Ascending aorta (tissue), 2 donors: ENCODE measurements around the gene TNFAIP3. TPM values are rescaled to one million over a fixed set of nuclear protein-coding genes. Genes with fewer than 3 reads are reported as not detected.

ENCODE experiments used
- DNase-seq, 2 donors: peaks; one replicate each; pipeline ENCODE4 v3.0.0-alpha.2; 2019; ENCODE audit warnings: low spot score in 2 of 2
- H3K27ac ChIP-seq, 2 donors: fragments of 200-600 bp; sonication (generic); one replicate each; pipeline ENCODE4 v1.5.1; 2016 to 2017; ENCODE audit warnings: mild to moderate bottlenecking in 1 of 2
- H3K27me3 ChIP-seq: fragments of 200-600 bp; sonication (generic); one replicate; pipeline ENCODE4 v1.5.1; 2017
- H3K36me3 ChIP-seq, 2 donors: fragments of 200-600 bp; sonication (generic); one replicate each; pipeline ENCODE4 v1.5.1; 2016
- H3K4me1 ChIP-seq, 2 donors: fragments of 200-600 bp; sonication (generic); one replicate each; pipeline ENCODE4 v1.5.1; 2016 to 2017; ENCODE audit warnings: mild to moderate bottlenecking in 1 of 2
- H3K4me3 ChIP-seq, 2 donors: fragments of 200-600 bp; sonication (generic); one replicate each; pipeline ENCODE4 v1.5.1; 2016 to 2017; ENCODE audit warnings: mild to moderate bottlenecking in 1 of 2
- H3K9me3 ChIP-seq, 2 donors: fragments of 200-600 bp; sonication (generic); one replicate each; pipeline ENCODE4 v1.5.1; 2016
- CTCF ChIP-seq, 3 experiments: fragments of 200-600 bp in 2 of 3; fragments of 450-650 bp in 1 of 3; sonication (generic) in 2 of 3; IDR thresholded peaks; one replicate each; pipeline ENCODE4 v1.5.1; 2016 to 2019; ENCODE audit warnings: antibody characterized with exemption in 3 of 3, mild to moderate bottlenecking in 1 of 3, moderate library complexity in 1 of 3
- intact Hi-C: fragments of 100-400 bp; cut with DNase I; formaldehyde crosslinking; loops from one replicate; pipeline ENCODE4 v1.15.1; 2023
- total RNA-seq: library from RNA; depleted of rRNA; stranded (reverse); fragments of >200 nt; gene quantifications from one replicate; pipeline ENCODE4 v1.1.0, GENCODE V29; 2016

TNFAIP3 gene
- total RNA-seq, 1 donor from 2014 or later, result 24.5 TPM

GRCh38 chr6:137821491-137821890 lies 45.6 kb upstream of the TNFAIP3 start:
- intact Hi-C loops, result no loop called here
- Histone ChIP-seq H3K27me3 (no peaks in the 10 kb centered on the region), H3K36me3 (no peaks in the 10 kb centered on the region), H3K9me3 (no peaks in the 10 kb centered on the region), H3K27ac (no peak overlapping the region), H3K4me3 (no peak overlapping the region), H3K4me1 (no peaks in the 10 kb centered on the region)
- no peak for DNase-seq
- TF ChIP-seq CTCF (IDR thresholded peaks at IDR 0.05), result no peak

GRCh38 chr6:137823826-137824555 lies 43.1 kb upstream of the TNFAIP3 start:
- H3K4me3 ChIP-seq, result no peak overlapping the region
- no peaks in the 10 kb centered on the region for H3K4me1 ChIP-seq
- H3K27ac ChIP-seq, result no peak overlapping the region
- H3K9me3 ChIP-seq, result no peaks in the 10 kb centered on the region
- peak; percentile 50 to 79 for DNase-seq
- no peak for TF ChIP-seq CTCF (IDR thresholded peaks at IDR 0.05)
- intact Hi-C loops, result no loop called here
- H3K27me3 ChIP-seq, result no peaks in the 10 kb centered on the region
- no peaks in the 10 kb centered on the region for H3K36me3 ChIP-seq

GRCh38 chr6:137824556-137824879 lies 42.5 kb upstream of the TNFAIP3 start:
- no peak for DNase-seq
- Histone ChIP-seq H3K27me3 (no peaks in the 10 kb centered on the region), H3K9me3 (no peaks in the 10 kb centered on the region), H3K27ac (no peak overlapping the region), H3K36me3 (no peaks in the 10 kb centered on the region), H3K4me3 (no peak overlapping the region), H3K4me1 (no peaks in the 10 kb centered on the region)
- intact Hi-C loops, result no loop called here
- TF ChIP-seq CTCF (IDR thresholded peaks at IDR 0.05), result no peak

- Histone ChIP-seq H3K9me3 (no peaks in the 10 kb centered on the region), H3K4me1 (no peaks in the 10 kb centered on the region), H3K4me3 (no peak overlapping the region), H3K27me3 (no peaks in the 10 kb centered on the region), H3K27ac (no peak overlapping the region), H3K36me3 (no peaks in the 10 kb centered on the region)
- no peak for DNase-seq
- intact Hi-C loops, result no loop called here
- no peak for TF ChIP-seq CTCF (IDR thresholded peaks at IDR 0.05)
Measured at GRCh38 chr6:137824896-137825295, 42.2 kb upstream of the TNFAIP3 start.

- H3K4me3 ChIP-seq, result no peak overlapping the region
- no peaks in the 10 kb centered on the region for H3K27me3 ChIP-seq
- no peak for TF ChIP-seq CTCF (IDR thresholded peaks at IDR 0.05)
- intact Hi-C loops, result no loop called here
- no peak for DNase-seq
- H3K4me1 ChIP-seq, result no peaks in the 10 kb centered on the region
- H3K9me3 ChIP-seq, result no peaks in the 10 kb centered on the region
- no peaks in the 10 kb centered on the region for H3K36me3 ChIP-seq
- no peak overlapping the region for H3K27ac ChIP-seq
Measured at GRCh38 chr6:137827411-137827940, 39.6 kb upstream of the TNFAIP3 start.
